ENCODE measurements around the gene PRAMEF8. TPM values are rescaled to one million over a fixed set of nuclear protein-coding genes. Genes with fewer than 3 reads are reported as not detected.
"Not testable (repeated sequence)": the region's sequence is repeated elsewhere in the genome, so short reads cannot be mapped to it uniquely, and the experiment has no call there.

PRAMEF8 gene
- total RNA-seq = not detected
- long read RNA-seq = 0 reads

DNA sequence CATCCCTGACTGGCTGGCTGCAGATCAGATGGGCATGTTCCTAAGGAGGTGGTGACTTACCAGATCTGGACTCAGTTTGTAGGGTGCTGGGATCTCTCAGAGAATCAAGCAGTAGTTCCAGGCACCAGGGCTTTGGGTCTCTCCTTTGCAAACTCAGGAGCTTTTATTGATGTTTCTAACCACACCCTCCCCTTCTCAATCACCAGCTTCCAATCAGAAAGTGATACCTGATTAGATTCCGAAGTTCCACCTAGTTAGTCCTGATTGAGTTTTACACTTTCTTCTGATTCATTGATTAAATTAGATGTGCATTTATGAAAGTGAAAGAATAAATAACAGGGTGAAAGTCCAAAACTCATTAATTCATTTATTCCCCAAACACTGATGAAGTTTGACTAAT, at the start of gene PRAMEF8:
PRAMEF8 (minus strand) TSS at position 101 of the 400 bp plus-strand sequence. CDS start 1,046 bp downstream, outside the sequence.
- H3K9me3 ChIP-seq (replicated peaks); H3K36me3 ChIP-seq; H3K4me3 ChIP-seq; H3K27me3 ChIP-seq (ENCODE audit: low read depth); DNase-seq; H3K27ac ChIP-seq (replicated peaks); H3K4me1 ChIP-seq; intact Hi-C loops (cut with micrococcal nuclease): not testable (repeated sequence)

DNA sequence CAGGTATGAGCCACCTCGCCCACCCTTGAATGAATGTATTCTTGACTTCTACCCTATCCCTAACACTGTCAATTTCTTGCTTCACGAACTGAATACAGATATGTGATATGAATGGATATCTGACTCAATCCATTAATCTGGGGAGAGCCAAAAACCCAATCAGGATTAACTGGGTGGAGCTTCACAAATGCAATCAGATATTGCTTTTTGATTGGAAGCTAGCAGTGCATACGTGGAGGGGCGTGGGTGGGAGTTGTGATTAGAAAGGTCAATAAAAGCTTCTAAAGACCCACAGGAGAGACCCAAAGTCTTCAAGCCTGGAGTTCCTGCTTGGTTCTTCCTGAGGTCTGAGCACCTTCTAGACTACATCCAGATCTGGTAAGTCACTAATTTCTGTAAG, 30.3 kb upstream of the PRAMEF8 start, which contains the start of gene PRAMEF15:
PRAMEF15 (plus strand) TSS at position 301 of the 400 bp plus-strand sequence. CDS start 2,827 bp downstream, outside the sequence.
- H3K27me3 ChIP-seq (ENCODE audit: low read depth); H3K4me1 ChIP-seq; H3K4me3 ChIP-seq; H3K9me3 ChIP-seq (replicated peaks); DNase-seq; intact Hi-C loops (cut with micrococcal nuclease); H3K27ac ChIP-seq (replicated peaks); H3K36me3 ChIP-seq: not testable (repeated sequence)

DNA sequence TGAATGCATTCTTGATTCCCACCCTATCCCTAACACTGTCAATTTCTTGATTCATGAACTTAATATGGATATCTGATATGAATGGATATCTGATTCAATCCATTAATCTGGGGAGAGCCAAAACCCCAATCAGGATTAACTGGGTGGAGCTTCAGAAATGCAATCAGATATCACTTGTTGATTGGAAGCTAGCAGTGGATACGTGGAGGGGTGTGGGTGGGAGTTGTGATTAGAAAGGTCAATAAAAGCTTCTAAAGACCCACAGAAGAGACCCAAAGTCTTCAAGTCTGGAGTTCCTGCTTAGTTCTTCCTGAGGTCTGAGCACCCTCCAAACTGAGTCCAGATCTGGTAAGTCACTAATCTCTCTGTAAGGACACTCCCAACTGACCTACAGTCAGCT, 18.3 kb upstream of the PRAMEF8 start, which contains the start of gene PRAMEF33:
PRAMEF33 (plus strand) TSS at position 301 of the 400 bp plus-strand sequence. CDS start 2,416 bp downstream, outside the sequence.
- intact Hi-C loops (cut with micrococcal nuclease); DNase-seq; H3K27ac ChIP-seq (replicated peaks); H3K4me1 ChIP-seq; H3K36me3 ChIP-seq; H3K4me3 ChIP-seq; H3K9me3 ChIP-seq (replicated peaks); H3K27me3 ChIP-seq (ENCODE audit: low read depth): not testable (repeated sequence)

DNA sequence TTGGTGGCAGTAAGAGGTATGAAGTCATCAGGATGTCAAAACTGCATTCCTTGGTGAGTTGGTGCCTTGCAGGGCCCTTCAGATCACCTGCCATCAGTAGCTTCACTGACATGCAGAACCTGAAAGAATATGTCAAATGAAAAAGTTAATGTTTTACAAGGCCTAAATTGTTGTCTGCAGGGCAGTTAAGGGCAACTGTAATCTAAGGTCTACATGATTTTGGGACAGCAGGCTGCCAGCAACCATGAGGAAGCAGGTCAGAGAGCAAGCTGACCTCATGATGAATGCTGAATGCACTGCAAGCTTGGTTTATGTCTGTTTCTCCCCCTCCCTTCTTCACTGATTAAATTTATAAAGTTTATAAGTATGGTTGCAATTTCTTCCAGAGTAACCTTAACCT, 17.3 kb upstream of the PRAMEF8 start:
- H3K4me1 ChIP-seq; H3K36me3 ChIP-seq; H3K27me3 ChIP-seq (ENCODE audit: low read depth); intact Hi-C loops (cut with micrococcal nuclease); H3K9me3 ChIP-seq (replicated peaks); DNase-seq; H3K4me3 ChIP-seq; H3K27ac ChIP-seq (replicated peaks): not testable (repeated sequence)

DNA sequence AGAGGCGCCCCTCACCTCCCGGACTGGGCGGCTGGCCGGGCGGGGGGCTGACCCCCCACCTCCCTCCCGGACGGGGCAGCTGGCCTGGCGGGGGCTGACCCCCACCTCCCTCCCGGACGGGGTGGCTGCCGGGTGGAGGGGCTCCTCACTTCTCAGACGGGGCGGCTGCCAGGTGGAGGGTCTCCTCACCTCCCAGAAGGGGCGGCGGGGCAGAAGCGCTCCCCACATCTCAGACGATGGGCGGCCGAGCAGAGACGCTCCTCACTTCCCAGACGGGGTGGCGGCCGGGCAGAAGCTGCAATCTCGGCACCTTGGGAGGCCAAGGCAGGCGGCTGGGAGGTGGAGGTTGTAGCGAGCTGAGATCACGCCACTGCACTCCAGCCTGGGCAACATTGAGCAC, 13.8 kb upstream of the PRAMEF8 start:
- intact Hi-C loops (cut with micrococcal nuclease); H3K4me1 ChIP-seq; H3K9me3 ChIP-seq (replicated peaks); H3K27ac ChIP-seq (replicated peaks); H3K4me3 ChIP-seq; H3K36me3 ChIP-seq; H3K27me3 ChIP-seq (ENCODE audit: low read depth); DNase-seq: not testable (repeated sequence)

DNA sequence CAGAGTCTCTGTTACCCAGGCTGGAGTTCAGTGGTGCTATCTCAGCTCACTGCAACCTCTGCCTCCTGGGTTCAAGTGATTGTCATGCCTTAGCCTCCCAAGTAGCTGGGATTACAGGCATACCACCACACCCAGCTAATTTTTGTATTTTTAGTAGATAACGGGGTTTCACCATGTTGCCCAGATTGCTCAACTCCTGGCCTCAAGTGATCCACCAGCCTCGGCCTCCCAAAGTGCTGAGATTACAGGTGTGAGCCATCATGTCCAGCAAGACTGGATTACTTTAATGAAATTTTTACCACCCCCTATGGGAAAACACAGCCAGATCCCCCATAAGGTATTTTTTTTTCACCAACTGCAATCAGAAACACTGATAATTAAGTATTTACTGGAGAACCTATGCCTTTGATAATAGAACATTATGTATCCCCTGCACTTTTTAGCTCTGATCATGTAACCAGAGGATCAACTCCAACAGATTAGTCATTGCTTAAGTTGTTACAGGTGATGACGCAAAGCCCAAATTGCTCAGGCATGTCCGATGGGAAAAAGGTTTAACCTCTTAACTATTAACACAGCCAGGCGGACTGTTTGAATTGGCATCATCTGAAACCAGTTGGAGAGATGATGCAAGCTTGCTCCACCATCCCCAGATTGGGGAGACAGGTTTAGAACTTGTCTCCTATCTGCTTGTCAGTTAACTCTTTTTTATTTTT, 12.4 kb upstream of the PRAMEF8 start:
- H3K9me3 ChIP-seq (replicated peaks); H3K4me3 ChIP-seq; H3K36me3 ChIP-seq; DNase-seq; H3K4me1 ChIP-seq; H3K27ac ChIP-seq (replicated peaks); intact Hi-C loops (cut with micrococcal nuclease); H3K27me3 ChIP-seq (ENCODE audit: low read depth): not testable (repeated sequence)

DNA sequence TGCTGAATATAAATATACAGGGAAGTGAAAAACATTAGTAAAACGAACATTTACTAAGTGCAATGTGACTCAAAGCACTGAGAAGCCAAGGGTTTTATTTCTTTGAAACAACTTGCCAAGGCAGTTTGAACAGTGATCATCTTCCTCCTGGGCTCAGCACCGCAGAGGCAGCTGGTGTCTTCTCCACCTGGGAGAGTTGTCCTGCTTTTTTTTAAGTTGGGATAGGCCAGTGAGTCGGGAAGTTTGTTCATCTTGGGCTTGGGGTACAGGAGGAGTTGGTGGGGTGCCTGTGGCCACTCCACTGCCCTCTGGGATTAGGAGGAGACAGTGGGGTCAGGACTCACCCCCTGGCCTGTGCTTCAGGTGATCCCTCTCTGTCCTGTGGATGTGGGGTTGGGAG, 4.1 kb upstream of the PRAMEF8 start:
- H3K27ac ChIP-seq (replicated peaks); DNase-seq; H3K36me3 ChIP-seq; intact Hi-C loops (cut with micrococcal nuclease); H3K9me3 ChIP-seq (replicated peaks); H3K27me3 ChIP-seq (ENCODE audit: low read depth); H3K4me1 ChIP-seq; H3K4me3 ChIP-seq: not testable (repeated sequence)

DNA sequence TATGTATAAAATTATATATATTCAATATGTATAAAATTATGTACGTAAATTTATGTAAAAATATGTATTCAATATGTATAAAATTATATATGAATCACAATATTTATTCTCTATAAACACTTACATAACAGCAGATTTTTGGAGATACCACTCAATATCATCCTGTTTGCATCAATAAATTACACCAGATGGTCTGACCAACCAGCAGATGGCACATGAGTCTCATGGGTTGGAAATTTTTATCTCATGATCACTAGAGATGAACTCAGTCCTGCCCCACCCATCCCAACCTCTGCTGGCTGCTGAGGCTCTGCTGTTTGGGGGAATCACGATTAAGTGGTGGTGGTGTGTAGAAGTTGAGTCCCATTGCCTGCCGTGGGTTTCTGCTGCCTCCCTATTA, 5.3 kb downstream of the PRAMEF8 start:
- H3K4me1 ChIP-seq; H3K4me3 ChIP-seq; H3K27ac ChIP-seq (replicated peaks); H3K27me3 ChIP-seq (ENCODE audit: low read depth); H3K36me3 ChIP-seq; intact Hi-C loops (cut with micrococcal nuclease); H3K9me3 ChIP-seq (replicated peaks); DNase-seq: not testable (repeated sequence)

DNA sequence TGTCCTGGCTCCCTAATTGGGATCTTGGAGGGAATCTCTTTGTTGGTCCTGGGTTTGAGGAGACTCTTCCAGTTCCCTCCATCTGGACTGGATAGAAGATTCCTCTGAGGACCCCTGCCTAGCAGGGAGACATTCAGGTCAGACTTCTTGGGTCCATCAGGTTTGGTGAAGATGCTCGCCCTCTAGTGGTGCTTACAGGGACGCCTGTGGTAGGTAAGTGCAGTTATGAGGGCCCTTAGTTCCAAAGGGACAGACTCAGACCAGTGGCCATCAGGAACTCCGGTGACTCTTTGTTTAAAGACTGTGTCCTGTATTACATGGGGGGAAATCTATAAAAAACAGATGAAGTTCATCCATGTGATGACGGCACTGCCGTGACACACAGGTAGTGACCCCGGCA, 7.9 kb downstream of the PRAMEF8 start:
- H3K27ac ChIP-seq (replicated peaks); H3K4me1 ChIP-seq; H3K4me3 ChIP-seq; H3K36me3 ChIP-seq; H3K9me3 ChIP-seq (replicated peaks); intact Hi-C loops (cut with micrococcal nuclease); H3K27me3 ChIP-seq (ENCODE audit: low read depth); DNase-seq: not testable (repeated sequence)

DNA sequence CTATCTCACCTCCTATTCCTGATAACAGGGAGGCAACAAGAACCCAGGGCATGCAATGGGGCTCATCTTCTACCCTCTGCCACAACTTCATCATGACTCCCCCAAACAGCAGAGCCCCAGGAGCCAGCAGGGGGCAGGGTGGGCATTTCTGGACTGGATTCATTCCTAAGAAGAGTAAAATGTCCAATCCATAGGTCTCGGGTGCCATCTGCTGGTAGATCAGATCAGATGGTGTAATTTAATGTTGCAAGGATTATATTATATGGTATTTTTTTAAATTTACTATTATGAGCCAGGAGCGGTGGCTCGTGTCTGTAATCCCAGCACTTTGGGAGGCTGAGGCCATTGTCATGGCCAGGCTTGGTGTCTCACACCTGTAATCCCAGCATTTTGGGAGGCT, 19.8 kb downstream of the PRAMEF8 start:
- H3K9me3 ChIP-seq (replicated peaks); H3K4me3 ChIP-seq; H3K27me3 ChIP-seq (ENCODE audit: low read depth); H3K27ac ChIP-seq (replicated peaks); intact Hi-C loops (cut with micrococcal nuclease); H3K36me3 ChIP-seq; DNase-seq; H3K4me1 ChIP-seq: not testable (repeated sequence)

DNA sequence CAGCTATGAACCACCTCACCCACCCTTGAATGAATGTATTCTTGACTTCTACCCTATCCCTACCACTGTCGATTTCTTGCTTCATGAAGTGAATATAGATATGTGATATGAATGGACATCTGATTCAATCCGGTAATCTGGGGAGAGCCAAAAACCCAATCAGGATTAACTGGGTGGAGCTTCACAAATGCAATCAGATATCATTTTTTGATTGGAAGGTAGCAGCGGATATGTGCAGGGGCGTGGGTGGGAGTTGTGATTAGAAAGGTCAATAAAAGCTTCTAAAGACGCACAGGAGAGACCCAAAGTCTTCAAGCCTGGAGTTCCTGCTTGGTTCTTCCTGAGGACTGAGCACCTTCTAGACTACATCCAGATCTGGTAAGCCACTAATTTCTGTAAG, 31.0 kb downstream of the PRAMEF8 start, which contains the start of gene PRAMEF5:
PRAMEF5 (plus strand) TSS at position 301 of the 400 bp plus-strand sequence. CDS start 5,071 bp downstream, outside the sequence.
- H3K36me3 ChIP-seq; H3K27me3 ChIP-seq (ENCODE audit: low read depth); intact Hi-C loops (cut with micrococcal nuclease); H3K9me3 ChIP-seq (replicated peaks); H3K4me1 ChIP-seq; H3K27ac ChIP-seq (replicated peaks); DNase-seq; H3K4me3 ChIP-seq: not testable (repeated sequence)

DNA sequence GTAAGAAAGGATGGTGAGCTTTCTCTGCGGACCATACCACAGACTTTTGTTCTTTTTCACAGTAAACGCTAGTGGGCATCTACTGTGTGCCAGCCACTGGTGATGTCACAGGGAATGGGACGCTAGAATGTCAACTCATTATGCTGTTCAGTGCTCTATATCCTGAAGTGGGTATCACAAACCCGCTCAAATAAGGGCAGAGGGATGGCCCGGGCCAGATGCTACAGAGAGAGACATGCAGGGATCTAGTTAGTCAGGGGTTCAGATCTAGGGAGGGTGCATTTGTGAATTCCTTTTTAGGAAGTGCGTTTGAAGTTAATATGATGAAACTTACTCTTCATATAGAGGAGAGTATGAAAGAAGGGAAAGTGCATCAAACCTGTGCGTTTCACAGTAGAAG, 37.8 kb downstream of the PRAMEF8 start:
- H3K4me1 ChIP-seq; H3K27ac ChIP-seq (replicated peaks); H3K4me3 ChIP-seq; H3K9me3 ChIP-seq (replicated peaks); H3K36me3 ChIP-seq; DNase-seq; intact Hi-C loops (cut with micrococcal nuclease): not testable (repeated sequence)
- H3K27me3 ChIP-seq (ENCODE audit: low read depth) = peaks cover 41% of the 10 kb centered on the region

DNA sequence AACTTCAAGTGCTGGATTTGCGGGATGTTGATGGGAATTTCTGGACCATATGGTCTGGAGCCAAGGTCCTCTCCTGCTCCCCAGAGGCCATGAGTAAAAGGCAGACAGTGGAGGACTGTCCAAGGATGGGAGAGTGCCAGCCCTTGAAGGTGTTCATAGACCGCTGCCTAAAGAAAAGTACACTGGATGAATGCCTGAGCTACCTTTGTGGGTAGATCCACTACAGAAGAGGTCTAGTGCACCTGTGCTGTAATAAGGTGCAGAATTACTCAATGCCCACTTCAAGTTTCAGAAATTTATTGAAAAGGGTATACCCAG, 38.4 kb downstream of the PRAMEF8 start:
- intact Hi-C loops (cut with micrococcal nuclease); H3K27ac ChIP-seq (replicated peaks); H3K36me3 ChIP-seq; DNase-seq; H3K9me3 ChIP-seq (replicated peaks); H3K4me3 ChIP-seq; H3K4me1 ChIP-seq: not testable (repeated sequence)
- peaks cover 44% of the 10 kb centered on the region for H3K27me3 ChIP-seq (ENCODE audit: low read depth)

DNA sequence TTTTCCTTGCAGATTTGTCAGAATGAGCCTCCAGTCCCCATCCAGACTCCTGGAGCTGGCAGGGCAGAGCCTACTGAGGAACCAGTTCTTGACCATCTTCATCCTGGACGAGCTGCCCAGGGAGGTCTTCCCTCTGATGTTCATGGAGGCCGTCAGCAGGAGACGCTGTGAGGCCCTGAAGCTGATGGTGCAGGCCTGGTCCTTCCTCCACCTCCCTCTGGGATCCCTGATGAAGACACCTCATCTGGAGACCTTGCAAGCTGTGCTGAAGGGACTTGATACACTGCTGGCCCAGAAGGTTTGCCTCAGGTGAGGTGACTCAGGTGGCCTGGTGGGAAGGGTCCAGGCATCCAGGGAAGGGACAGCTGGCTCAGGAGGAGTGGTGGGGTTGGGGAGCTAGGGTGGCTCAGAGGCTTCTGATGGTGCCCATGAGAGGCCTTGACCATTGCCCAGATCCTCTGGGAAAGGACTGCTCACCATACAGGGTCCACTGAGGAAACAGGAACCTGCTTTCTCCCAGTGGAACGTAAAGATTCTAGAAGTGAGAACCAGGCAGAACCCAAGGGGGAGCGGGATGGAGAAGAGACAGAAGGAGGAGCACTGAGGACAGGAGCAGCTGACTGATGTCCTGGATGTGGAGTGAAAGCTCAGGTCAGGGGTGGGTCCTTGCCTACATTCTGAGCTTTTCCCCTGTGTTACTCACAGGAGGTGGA, 38.9 kb downstream of the PRAMEF8 start:
- peaks cover 44% of the 10 kb centered on the region for H3K27me3 ChIP-seq (ENCODE audit: low read depth)
- H3K9me3 ChIP-seq (replicated peaks); H3K27ac ChIP-seq (replicated peaks); H3K4me3 ChIP-seq; DNase-seq; intact Hi-C loops (cut with micrococcal nuclease); H3K36me3 ChIP-seq; H3K4me1 ChIP-seq: not testable (repeated sequence)
